Epithelial cell of prostate (primary cell): ENCODE results near the gene FAM78A.

Experiments used
- DNase-seq: peaks from one replicate; pipeline ENCODE4 v3.0.0-alpha.2; 2011; ENCODE audit warnings: low read depth, low spot score
- H3K27ac ChIP-seq: fragments of 450-650 bp; 2 replicates; pipeline ENCODE4 v1.5.1; 2017; ENCODE audit warnings: mild to moderate bottlenecking

The FAM78A gene, protein sequence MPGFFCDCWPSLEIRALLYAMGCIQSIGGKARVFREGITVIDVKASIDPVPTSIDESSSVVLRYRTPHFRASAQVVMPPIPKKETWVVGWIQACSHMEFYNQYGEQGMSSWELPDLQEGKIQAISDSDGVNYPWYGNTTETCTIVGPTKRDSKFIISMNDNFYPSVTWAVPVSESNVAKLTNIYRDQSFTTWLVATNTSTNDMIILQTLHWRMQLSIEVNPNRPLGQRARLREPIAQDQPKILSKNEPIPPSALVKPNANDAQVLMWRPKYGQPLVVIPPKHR

DNA sequence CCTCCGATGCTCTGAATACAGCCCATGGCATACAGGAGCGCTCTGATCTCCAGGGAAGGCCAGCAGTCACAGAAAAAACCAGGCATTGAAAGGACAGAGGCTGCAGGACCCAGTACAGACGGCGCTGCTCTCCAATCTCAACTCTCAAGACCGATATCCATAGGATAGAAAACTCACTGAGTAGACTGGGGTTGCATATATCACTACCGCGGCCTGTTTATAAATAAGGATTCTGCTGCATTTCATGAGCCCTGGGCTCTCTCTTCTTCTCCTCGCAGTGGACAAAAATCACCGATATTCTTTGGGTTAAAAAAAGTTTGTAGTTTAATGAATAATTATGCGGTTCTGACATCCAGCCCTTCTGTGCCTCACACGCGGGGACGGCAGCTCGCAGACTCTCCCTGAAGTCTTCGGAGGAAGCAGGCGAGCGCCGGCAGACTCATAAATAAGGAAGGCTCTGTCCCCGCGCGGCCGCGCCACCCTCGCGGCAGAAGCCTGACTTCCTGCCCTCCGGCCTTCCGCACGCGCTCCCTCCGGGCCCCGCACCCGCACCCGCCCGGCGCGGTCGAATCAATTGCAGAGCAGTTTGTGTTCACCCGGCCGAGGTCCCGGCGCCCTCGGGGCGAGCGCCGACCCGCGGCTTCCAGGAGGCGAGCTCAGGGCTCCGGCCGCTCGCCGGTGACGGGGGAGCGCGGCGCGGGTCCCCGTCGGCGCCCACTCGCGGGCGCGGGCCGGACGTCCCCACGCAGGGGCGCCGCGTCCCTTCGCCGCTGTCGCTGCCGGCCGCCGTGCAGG is at the start of gene FAM78A:
TSS of gene FAM78A (minus strand) at position 417 of the 795 bp plus-strand sequence. CDS start at position 86, 331 bp downstream.
- no peak for DNase-seq
- H3K27ac ChIP-seq, result no peak within 1 kb of the TSS

DNA sequence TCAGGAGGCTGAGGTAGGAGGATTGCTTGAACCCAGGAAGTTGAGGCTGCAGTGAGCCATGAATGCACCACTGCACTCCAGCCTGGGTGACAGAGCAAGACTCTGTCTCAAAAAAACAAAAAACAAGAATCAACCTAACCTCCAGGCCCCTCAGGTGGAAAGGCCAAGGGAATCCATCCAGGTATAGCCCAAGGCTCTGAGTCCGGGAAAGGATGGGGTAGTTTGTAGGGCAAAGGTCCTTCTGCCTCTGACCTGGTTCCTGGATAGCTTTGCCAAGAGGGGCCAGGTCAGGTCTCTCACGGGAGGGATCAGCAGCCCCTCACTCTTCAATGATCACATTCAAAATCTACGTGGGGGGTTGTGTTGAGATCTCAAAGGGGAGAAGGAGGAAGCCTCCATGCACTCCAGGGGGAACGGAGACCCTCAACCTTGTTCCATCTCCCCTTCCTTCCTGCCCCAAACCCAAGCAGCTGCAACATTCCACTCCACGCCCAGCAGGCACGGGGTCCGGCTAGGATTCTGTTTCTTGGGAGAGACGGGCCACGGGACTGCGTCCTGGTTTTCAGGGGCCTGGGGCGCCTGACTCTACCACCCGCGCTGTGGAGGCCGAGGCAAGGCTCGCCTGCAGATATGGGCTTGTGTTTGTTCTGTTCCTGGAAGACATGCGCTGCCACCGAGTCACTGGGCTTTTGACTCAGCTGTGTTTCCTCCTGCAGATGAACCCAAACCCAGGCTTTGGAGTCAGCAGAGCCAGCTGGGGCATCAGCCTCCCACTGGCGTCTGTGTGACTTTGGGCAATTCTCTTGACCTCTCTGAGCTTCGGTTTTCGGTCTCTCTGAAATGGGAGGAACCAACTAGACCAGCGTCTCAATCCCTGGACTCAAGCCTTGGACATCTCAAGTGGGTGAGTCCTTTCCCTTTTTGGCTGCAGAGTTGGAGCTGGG is 48.7 kb upstream of the FAM78A start:
- H3K27ac ChIP-seq, result no peak overlapping the region
- DNase-seq, result no peak

DNA sequence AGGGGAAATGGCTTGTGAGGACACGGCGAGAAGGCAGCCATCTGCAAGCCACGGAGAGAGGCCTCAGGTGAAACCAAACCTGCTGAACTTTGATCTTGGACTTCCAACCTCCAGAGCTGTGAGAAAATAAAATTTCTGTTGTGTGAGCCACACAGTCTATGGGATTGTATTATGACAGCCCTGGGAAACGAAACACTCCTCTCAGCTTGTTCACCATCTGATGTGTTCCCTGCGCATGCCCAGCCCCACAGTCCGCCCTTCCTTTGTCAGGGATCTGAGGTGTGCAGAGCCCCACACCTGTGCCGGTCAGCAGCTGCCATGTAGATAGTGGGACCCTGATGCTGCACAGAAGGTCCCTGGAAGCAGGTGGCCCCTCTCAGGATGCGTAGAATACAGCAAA is 47.3 kb upstream of the FAM78A start:
- DNase-seq, result no peak
- no peak overlapping the region for H3K27ac ChIP-seq

DNA sequence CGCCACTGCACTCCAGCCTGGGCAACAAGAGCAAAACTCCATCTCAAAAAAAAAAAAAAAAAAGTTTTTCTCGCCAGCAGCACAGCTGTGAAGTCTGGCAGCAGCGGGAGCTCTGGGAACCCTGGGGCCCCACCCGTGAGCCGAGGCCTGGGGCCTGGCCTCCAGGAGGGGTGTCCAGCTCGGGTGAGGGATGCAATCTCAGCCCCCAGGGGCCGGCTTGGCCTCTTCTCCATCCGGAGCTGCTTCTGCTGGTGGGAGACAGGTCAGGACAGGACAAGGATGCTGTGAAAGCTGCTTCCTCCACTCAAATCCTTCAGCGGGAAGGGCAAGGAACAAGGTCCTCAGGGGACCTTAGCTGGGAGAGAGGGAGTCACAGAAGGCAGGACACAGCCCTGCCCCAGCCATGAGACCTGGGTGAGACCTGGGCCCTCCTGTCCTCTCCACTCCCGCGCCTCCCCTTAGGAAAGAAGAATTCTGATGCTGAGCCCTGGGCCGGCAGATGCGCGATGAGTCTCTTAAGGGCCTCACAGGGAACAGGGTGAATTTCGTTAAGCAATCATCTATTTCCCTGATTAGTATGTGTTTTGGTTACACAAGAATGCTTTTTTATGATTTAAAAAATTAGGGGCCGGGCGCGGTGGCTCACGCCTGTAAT is 43.8 kb upstream of the FAM78A start:
- no peak overlapping the region for H3K27ac ChIP-seq
- DNase-seq, result no peak

DNA sequence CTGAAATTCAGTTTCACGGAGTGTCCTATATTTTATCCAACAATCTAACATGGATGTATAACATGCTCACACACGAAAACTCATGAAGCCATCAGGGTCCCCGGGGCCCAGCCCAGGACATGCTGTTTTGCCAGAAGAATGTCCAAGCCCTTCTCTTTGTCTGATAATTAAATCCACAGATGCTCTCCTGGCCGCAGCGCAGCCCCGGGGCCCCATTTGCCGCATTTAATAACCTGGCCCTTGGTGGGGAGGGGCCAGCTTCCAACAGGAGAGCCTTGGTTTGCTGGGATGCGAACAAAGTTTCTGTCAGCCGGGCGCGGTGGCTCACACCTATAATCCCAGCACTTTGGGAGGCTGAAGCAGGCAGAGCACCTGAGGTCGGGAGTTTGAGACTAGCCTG is 43.2 kb upstream of the FAM78A start:
- no peak overlapping the region for H3K27ac ChIP-seq
- DNase-seq, result no peak

DNA sequence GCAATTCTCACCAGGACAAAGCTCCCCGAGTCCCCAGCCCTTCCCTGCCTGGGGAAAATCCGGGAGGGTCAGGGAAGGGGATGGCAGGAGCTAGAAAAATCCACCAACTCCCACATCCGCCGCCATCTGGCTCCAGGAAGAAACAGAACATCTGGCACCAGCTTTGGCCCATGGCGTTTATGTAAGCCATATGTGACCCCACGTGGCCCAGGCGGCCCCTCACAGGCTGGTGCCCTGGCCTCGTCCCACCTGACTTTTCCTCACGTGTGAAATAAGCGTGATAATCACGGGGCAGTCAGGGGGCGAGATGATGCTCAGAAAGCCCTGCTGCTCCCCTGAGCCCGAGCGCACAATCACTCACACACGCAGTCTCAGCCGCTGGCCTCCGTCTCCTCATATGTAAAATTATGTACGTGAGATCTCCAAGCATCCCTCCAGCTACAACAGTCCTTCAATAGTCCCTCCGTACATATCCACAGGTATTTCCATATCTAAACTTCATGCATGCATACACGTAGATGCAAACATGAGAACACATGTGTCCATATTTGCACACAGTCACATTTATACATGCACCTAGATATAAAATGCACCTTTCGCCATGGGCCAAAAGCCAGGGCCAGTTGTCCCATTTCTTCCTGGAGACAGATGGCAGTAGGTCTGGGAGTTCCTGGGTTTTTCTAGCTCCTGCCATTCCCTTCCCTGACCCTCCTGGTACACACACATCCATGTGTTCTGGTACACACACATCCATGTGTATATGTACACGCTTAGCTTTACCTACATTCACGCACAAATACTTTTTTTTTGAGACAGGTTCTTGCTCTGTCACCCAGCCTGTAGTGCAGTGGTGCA is 42.1 kb upstream of the FAM78A start:
- no peak overlapping the region for H3K27ac ChIP-seq
- DNase-seq, result no peak

DNA sequence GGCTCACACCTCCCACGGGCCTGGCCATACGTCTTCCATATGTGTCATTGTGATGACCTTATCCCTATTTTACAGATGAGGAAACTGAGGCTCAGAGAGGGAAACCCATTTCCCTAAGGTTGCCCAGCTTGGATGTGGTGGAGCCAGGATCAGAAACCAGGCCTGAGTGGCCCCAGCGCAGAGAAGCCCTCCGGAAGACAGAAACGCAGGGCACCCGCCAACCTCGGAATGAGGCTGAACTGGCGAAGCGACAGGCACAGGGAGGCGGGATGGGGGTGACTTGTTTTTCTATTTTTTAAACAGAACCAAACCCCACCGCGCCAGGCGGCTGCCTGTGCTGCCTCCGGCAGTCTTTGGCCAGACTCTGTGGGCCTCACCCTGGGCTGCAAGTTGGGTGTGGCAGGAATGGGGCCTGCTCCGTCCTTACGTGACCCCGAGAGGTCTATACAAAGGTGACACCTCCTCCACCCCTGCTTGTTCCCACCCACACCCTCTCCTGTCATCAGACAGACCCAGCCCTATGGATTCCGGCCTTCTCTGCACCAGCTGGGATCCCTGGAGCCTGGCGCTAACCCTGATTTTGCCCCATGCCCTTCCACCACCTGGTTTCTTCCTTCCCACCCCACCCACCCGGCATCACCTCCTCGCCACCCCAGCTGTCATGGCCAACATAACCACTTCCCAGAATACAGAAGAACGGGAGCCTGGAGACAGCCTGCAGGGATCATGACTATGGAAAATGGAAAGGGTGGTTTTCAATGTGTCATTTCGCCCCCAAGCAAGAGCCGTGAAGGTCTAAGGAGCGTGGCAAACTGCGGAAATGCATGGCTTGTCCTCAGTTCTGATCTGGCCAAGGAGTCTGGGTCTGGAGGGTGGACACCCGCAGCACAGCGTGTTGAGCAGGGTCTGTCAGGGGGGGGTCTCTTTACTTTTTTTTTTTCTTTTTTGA is 36.8 kb upstream of the FAM78A start:
- H3K27ac ChIP-seq, result no peak overlapping the region
- DNase-seq, result no peak

DNA sequence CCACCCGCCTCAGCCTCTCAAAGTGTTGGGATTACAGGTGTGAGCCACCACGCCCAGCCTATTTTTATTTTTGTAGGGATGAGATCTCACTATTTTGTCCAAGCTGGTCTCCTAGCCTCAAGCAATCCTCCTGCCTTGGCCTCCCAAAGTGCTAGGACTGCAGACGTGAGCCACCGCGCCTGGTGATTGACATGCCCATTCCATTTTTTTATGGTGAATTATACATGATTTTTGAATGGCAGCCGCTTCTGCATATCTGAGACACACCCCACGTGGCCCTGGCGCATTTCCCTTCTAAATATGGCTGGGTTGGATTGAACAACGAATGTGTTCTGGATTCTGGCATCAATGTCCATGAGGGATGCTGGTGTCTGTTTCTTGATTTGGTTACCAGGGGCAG is 35.9 kb upstream of the FAM78A start:
- no peak for DNase-seq
- H3K27ac ChIP-seq, result no peak overlapping the region

DNA sequence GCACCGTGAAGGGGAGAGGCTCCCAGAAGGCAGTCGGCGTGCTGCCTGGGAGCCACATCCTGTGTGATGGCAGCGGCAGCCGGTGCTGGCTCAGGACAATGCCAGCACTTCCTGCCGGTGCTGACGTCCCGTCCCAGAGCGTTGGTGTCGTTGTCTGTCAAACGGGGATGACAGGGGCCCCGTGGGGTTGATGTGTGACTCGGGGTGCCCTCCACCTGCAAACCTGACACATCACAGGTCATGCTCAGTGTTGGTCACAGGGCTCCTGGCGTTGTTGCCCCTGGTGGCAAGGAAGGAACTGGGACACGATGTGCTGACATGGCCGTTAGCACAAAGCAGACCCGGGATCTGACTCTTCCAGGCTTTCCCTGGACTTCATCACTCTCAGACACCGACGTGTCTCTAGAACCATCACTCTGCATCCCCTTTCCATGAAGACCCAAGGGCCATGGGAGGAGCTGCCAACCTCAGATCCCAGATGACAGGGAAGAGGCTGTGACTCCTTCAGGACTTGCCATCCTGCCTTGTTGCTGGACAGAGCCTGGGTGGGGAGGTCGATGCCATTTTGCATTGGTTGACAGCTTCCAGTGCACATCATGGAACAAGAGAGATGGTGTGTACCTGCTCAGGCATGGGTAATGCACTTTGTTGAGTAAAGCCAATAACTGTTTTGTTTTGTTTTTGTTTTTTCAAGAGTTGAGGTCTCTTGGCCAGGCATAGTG is 34.7 kb upstream of the FAM78A start:
- no peak overlapping the region for H3K27ac ChIP-seq
- DNase-seq, result no peak

DNA sequence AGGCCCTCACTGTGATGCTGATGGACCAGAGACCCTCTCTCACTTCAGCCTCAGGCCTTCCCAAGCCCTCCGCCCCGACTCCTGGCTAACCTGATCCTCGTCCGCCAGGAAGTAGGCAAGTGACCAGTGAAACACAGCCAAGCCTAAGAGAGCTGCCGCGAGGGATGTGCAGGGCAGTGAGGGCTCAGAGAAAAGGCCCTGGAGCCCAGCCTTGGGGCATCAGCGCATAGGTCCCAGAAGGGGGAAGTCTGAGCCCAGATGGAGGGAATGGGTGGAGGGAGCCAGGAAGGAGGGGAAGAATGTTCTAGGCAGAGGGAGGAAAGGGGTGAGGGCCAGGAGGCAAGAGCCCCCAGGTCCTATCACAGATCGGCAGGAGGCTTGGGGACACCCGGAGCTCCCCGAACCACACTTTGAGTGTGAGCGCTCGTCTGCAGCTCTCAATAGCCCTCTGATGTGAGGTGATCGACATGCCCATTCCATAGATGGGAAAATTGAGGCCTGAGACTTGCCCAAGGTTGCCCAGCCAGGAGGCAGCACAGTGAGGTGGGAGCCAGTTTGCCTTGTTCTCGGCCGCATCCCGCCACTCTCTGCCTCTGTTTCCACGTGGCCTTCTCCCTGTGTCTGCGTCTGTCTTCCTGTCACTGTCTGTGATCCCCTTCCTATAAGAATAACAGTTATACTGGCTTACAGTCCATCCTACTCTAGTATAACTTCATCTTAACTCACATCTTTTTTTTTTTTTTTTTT is 33.4 kb upstream of the FAM78A start:
- no peak for DNase-seq
- no peak overlapping the region for H3K27ac ChIP-seq

DNA sequence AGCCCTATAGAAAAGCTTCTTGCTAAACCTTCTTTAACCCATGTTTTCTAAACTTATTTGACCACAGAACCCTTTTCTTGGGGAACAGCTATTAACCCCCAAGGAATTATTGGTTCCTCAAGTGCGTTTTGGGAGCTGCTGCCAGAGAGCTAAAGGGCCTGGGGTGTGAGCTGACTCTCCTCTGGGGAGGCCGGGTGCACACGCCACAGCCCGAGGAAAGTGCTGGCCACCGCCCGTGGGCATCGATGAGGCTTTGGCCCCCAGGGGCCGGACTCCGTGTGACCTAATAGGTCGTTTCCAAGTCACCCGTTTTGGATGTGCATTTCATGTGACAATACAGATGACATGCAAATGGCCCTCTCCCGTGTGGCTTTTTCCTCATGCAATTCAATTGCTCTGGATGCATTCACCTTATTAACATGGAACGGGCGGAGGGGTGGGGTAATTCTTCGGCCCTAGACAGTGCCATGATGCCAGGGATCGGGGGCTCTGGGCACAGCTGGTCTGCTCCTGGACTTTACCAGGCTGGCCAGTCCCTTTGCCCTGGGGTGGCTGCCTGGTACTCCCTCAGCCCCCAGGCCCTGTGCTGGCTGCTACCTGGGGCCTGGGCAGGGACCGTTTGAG is 32.7 kb upstream of the FAM78A start:
- no peak overlapping the region for H3K27ac ChIP-seq
- no peak for DNase-seq

DNA sequence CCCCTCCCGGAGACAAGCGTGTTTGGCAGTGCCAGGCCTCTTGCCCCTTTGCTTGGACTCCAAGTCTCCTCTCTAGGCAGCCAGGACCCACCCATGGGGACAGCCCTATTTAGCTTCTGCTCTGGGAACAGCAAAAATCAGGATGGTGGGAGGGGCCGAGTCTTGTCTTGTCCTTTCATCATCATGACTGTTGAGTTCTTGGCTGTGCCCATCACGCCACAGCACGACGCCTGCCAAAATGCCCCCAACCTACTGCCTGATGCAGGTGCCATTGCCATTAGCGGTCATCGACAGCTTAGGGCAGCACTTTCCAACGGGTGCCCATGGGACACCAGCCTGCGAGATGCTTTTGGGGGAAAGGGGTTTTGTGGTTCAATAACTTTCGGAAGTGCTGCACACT is 32.1 kb upstream of the FAM78A start:
- no peak overlapping the region for H3K27ac ChIP-seq
- DNase-seq, result no peak

DNA sequence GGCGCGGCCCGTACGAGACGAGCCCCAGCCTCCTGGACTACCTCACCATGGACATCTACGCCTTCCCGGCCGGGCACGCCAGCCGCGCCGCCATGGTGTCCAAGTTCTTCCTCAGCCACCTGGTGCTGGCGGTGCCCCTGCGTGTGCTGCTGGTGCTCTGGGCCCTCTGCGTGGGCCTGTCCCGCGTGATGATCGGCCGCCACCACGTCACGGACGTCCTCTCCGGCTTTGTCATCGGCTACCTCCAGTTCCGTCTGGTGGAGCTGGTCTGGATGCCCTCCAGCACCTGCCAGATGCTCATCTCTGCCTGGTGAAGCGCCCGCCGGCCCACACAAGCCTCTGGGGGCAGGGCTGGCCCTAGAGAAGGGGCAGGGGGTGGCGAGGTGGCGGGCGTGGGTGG is 31.7 kb upstream of the FAM78A start:
- H3K27ac ChIP-seq, result no peak overlapping the region
- DNase-seq, result no peak

DNA sequence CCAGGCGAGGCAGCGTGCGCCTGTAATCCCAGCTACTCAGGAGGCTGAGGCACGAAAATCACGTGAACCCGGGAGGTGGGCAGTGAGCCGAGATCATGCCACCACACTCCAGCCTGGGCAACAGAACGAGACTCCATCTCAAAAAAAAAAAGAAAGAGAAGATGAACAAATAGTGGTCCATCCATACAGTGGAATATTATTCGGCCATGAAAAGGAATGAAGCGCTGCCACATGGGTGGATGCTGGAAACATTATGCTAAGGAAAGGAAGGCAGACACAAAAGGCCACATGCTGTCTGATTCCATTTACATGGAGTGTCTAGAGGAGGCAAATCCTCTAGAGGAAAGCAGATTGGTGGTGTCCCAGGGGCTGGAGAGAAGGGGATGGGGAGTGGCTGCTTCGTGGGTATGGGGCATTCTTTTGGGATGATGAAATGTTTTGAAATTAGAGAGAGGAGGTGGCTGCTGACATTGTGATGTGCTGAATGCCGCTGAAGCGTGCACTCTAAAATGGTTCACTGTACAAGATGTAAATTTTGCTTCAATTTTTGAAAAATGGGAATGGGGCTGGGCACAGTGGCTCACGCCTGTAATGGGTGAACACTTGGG is 30.2 kb upstream of the FAM78A start:
- no peak overlapping the region for H3K27ac ChIP-seq
- DNase-seq, result no peak

DNA sequence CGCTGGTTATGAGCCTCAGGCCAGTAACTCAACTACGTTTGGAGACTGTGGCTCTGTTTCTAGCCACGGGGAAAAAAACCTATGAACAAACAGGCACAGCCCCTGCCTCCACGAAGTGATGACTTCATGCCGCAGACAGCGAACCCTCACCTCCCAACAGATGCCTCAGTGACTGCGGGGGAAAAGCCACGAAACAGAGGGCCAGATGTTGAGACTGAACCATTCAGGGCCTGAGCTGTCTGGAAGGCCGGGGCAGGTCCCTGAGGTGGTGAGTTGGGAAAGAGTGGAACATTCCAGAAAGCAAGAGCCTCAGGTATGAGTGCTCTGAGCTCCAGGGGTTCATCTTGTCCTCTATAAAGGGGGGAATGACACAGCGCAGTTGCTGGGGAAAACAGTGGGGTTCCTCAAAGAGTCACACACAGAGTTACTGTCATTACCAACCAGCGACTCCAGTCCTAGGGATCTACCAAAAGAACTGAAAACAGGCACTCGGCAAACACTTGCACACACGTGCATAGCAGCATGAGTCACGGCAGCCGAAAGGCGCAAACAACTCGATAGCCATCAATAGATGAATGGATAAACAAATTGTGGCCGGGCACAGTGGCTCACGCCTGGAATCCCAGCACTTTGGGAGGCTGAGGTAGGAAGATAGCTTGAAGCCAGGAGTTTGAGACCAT is 28.5 kb upstream of the FAM78A start:
- H3K27ac ChIP-seq, result no peak overlapping the region
- DNase-seq, result no peak
